ENCODE measurements around the gene CARM1.
"Not testable (repeated sequence)": the region's sequence is repeated elsewhere in the genome, so short reads cannot be mapped to it uniquely, and the experiment has no call there.

The CARM1 gene
- 32.3 reads per million, percentile 58 among the genes with 10 or more reads in this experiment for total RNA-seq

- DNase-seq, result peak; percentile 97
These were observed at the start of gene CARM1 for GRCh38 chr19:10870955-10871603. Gene CARM1 (plus strand): TSS chr19:10871553. CDS start chr19:10871703, 150 bp downstream.

DNA sequence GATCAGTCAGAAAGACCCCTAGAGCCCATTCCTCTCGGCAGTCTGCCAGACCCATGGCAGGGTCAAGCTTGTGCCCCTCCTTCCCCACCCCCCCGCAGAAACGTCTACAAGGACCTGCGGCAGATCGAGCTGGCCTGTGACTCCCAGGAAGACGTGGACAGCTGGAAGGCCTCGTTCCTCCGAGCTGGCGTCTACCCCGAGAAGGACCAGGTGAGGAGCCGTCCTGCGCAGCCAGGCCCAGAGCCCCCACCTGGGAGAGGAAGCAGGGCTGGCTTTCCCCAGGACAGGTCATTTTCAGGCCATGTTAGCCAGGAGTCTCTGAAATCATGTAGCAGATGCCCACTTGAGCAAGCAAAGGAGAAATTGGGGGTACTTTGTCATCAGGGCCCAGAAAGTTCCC, 47.7 kb upstream of the CARM1 start:
- DNase-seq, result no peak

DNA sequence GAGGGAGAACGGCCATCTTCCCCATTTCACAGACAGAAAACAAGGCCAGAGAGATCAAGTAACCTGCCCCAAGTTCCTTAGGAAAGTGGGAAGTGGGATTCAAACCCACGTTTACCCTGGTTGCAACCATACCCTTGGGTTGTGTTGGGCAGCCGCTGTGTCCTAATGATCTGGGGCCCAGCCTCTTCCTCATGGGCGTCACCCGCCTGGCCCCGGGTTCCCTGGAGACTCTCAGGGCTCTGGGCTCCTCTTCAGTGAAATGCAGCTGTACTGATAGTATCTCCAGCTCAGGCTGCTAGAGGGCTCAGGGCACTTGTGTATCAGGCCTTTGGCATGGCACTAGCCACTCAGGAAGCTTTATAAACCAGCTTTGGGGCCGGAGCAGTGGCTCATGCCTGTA, 45.1 kb upstream of the CARM1 start:
- no peak for DNase-seq

DNA sequence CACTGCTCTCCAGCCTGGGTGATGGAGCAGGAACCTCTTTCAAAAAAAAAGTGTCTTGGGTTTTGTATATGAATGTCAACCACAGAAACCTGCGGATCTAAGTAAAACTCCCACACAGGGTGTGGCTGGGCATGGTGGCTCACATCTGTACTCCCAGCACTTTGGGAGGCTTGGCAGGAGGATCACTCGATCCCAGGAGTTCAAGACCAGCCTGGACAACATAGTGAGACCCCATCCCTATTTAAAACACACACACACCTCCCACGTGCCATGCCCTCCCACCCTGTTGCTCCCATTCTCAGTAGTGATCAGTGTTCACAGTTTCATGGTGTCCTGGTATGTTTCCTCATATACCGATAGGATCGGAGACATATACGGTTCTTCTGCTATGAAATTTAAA, 44.5 kb upstream of the CARM1 start:
- DNase-seq, result no peak

DNA sequence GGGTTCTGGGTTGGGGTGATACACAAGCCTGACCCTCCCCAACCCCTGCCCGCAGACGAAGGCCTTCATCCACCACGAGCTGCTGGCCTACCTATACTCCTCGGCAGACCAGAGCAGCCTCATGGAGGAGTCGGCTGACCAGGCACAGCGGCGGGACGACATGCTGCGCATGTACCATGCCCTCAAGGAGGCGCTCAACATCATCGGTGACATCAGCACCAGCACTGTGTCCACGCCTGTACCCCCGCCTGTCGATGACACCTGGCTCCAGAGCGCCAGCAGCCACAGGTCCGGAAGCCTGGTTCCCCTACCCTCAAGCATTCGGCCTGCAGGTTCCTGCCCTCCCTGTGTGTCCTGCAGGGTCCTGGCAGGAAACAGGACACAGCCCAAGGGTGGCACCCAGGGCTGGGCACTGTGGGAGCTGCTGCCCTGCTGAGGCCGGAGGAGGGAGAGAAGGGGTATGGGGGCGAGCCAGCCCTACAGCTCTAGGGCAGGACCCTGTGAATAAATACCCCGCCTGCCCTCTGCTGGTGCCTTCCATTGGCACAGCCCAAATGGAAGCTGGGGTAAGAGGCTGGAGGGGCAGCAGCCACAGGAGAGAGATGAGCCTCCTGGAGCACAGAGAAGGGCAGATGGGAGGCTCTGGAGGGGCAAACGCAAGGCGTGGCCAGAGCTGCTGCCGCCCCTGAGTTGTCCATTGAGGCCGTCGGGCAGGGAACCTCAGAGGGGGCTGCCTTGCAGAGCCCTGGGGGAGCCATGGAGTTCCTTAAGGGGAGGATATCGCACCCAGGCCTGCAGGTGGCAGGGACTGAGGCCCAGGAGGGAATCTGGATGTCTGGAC, 42.2 kb upstream of the CARM1 start:
- no peak for DNase-seq

DNA sequence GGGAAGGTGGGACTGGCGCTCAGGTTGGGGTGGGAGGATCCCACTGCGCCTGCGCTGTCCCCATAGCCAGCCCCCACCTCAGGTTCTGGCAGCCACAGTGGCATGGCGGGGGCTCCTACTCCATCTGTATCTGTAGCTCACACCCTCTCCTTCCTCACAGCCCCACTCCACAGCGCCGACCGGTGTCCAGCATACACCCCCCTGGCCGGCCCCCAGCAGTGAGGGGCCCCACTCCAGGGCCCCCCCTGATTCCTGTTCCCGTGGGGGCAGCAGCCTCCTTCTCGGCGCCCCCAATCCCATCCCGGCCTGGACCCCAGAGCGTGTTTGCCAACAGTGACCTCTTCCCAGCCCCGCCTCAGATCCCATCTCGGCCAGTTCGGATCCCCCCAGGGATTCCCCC, 41.4 kb upstream of the CARM1 start:
- no peak for DNase-seq

DNA sequence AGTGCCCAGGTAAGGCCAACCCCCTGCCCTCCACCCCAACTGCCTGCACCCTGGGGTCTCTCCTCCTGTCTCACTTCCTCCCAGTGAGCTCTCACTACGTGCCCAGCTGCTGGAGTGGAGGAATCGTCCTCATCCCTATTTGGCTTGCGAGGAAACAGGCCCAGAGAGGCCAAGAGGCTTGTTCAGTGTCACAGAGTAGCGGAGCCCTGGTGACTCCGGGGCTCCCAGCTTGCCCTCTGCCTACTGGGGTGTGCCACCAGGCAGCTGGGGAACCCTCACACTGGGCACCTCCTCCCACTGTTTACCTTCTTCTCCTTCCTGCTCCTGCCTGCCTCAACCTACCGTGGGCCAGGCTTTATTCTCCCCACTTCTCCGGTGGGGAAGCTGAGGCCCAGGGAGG, 41.0 kb upstream of the CARM1 start:
- DNase-seq, result no peak

- DNase-seq, result no peak
These were observed 40.2 kb upstream of the CARM1 start for GRCh38 chr19:10830931-10831779.

GRCh38 chr19:10831987-10832938, 39.1 kb upstream of the CARM1 start:
- DNase-seq, result no peak

GRCh38 chr19:10832939-10833296, 38.4 kb upstream of the CARM1 start:
- DNase-seq, result no peak

GRCh38 chr19:10835089-10835753, 36.1 kb upstream of the CARM1 start:
- DNase-seq, result no peak

GRCh38 chr19:10835754-10836478, 35.4 kb upstream of the CARM1 start, which contains the start of gene TMED1:
Gene TMED1 (minus strand): TSS chr19:10836212. CDS start chr19:10836191, 21 bp downstream.
- peak; percentile 91 for DNase-seq

DNA sequence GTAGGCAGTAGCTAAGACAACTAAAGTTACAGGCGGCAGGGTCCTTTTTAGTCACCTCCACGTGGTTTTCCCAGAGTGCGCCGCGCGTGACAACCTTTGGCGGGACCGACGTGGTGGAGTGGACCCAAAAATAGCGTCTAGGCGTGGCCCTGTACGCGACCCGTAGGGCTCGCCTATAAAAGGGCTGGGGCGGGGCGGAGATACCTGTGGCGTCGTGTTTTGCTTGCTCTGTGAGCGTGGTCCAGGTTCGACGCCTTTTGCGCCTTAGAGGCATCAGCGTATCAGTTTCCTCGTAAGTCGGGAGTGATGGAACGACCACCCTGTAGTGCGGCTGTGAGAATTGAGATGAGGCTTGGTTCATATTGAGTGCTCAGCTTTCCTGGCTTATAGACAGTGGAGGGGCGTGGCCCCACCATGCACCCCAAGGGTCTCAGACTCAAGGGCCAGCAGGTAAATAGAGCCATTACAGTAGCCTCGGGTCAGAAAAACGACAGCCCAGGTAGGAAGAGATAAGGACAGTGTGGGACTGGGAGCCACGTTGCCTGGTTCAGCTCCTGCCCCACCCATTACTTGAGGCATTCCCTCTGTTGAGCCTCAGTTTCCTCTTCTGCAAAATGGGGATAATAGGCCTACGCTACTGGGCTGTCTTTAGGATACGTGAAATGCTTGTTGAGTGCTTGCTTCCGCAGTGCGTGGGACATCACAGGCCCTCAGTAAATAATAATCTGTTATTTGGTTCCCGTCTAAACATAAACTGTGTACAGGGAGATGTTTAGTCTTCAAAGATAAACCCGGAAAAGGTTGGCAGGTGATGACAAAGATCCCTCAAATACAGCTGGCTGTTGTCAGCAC, 34.6 kb upstream of the CARM1 start:
- peak; percentile 61 for DNase-seq

GRCh38 chr19:10837649-10838048, 33.7 kb upstream of the CARM1 start:
- not testable (repeated sequence) for DNase-seq

DNA sequence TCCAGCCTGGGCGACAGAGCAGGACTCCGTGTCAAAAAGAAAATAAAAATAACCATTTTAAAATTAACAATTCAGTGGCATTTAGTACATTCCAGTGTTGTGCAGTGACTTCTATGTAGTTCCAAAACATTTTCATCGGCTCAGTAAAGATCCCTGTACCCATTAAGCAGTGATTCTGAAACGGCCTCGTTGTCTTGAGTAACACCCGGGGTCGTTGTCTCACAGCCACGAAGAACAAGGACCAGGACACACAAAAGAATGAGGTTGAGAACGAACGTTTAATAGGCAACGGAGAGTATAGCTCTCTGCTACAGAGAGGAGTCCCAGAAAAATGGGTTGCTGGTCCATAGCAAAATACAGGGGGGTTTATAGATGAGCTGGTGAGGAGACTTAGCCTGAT, 33.0 kb upstream of the CARM1 start:
- no peak for DNase-seq

DNA sequence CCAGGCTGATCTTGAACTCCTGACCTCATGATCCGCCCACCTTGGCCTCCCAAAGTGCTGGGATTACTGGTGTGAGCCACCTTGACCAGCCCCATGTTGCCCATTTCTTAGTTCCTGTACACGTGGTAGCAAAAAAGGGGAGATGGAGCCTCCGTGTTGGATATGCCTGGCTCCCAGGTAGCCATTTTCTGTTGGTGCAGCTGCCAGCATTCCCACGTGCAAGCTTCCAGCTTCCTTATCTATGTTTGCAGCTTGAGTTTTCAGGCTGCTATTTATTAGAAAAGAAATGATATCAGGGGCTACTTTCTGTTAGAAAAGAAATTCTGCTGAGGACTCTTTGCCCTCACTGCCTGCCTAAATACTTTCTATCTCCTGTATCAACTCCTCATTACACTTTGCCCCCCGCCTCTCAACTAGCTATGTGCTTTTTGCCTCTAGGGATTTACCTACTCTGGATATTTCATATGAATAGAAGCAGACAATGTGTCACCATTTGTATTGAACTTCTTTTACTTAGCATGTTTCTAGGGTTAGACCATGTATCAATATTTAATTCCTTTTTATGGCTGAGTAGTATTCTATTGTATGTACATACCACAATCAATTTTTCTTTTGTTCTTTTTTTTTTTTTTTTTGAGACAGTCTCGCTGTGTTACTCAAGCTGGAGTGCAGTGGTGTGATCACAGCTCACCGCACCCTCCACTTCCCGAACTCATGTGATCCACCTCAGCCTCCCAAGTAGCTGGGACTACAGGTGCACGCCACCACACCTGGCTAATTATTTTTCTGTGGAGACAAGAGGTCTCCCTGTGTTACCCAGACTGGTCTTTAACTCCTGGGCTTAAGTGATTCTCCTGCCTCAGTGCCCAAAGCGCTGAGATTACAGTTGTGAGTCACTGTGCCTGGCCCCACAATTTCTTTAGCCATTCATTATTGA, 32.0 kb upstream of the CARM1 start:
- no peak for DNase-seq

DNA sequence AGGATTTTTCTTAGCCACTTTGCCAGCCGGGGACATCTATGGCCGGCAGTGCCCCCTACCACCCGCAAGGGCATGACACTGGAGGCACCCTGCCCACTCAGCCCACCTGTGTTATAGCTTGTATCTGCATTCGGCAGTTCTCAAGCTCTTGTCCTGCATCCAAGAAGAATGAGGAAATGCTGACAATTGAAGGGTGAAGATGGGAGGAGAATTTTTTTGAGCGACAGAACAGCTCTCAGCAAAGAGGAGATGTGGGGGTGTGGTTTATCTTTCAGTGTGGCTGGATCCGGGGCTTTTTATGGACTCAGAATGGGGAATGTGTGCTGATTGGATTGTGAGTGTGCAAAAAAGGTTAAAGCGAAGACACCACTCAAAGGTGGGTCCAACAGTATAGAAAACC, 28.6 kb upstream of the CARM1 start:
- no peak for DNase-seq

- DNase-seq, result no peak
These were observed 24.7 kb upstream of the CARM1 start for GRCh38 chr19:10846500-10847202.

Measured in effector CD4-positive, alpha-beta T cell (primary cell).